Right ventricle myocardium inferior (tissue), 1 donor: ENCODE measurements around the gene POLR2B. TPM values are rescaled to one million over a fixed set of nuclear protein-coding genes. Genes with fewer than 3 reads are reported as not detected.

Source experiments
- ATAC-seq: fragments of 200-7000 bp; cut with Tn5 transposase; one replicate; pipeline ENCODE4 v1.9.1; 2020; ENCODE audit warnings: mild to moderate bottlenecking, moderate library complexity
- DNase-seq: peaks from one replicate; pipeline ENCODE4 v3.0.0; 2021; ENCODE audit errors: missing footprints
- intact Hi-C: fragments of 100-400 bp; cut with DNase I; formaldehyde crosslinking; loops from one replicate; pipeline ENCODE4 v1.11.0; 2022
- total RNA-seq: library from RNA; stranded (reverse); fragmentation: NEBNext Ultra II Directional; extraction: Animal tissue kit (Norgen Biotek cat#: 25700); gene quantifications from one replicate; pipeline ENCODE4 v1.2.1, GENCODE V29; 2021
- donor health status: DM: no; HTN: yes; CAD: no; lungs with severe emphysema.

Gene POLR2B
- total RNA-seq, 1 donor from 2014 or later = 69.1 TPM

DNA sequence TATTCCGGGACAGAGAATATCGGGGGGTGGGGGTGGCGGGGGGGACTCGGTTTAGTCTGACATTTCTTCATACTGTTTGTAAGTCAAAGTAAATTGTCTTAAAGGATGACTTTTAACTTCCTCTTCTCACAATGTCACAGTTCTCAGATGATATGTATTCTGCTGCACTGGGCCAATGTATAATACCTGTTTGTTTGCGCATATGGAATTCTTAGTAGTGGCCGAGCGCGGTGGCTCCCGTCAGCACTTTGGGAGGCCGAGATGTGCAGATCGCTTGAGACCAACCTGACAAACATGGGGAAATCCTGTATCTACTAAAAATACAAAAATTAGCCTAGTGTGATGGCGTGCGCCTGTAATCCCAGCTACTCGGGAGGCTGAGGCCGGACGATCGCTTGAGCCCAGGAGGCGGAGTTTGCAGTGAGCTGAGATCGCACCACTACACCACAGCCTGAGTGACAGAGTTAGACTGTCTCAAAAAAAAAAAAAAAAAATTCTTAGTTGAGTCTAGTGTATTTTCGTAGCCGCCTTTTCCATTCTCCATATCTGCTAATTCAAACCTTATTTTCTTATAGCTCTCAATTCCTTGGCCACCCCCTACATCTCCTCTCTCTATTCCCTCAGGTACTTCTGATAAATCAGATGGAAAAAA, 851 bp downstream of the POLR2B start:
- DNase-seq = no peak
- intact Hi-C loops = loop anchor here (5.0 kb wide), 1 partner anchor 123 kb away; no protein-coding TSS in a partner anchor

DNA sequence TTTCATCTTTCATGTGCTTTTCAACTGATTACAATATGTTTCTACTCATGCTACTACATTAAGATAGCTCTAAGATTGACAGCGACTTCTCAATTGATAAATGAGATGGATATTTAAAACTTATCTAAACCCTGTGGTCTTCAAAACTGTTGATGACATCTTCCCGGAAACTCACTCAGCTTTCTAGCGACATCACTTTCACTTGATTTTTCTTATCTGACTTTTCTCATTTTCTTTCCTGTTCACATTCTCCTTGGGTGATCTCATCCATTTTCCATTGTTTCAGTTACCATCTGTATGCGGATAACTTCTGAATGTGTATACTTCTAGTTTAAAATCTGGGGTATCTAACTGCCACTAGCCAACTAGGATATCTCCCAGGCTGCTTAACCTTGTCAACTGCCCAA, 3.1 kb downstream of the POLR2B start:
- intact Hi-C loops = no loop called here
- DNase-seq (no peak), ATAC-seq (no peak)

More for the DNA sequence above, 851 bp downstream of the POLR2B start:
- no peak for ATAC-seq

DNA sequence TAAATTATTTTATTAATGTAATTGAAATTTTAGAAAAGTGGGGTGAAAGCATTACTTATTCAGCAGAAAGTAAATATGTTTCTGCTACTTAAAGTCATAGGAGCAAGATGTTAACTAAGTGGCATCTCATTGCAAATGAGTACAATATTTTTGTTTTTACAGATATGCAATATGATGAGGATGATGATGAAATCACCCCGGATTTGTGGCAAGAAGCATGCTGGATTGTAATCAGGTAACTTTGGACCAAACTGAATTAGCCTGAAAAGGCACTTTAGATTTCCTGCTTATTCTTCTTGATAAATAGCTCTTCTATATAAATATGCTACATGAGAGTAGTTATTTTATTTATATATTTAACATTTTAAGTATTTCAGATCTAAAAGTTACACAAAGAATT, 7.5 kb downstream of the POLR2B start:
- intact Hi-C loops = no loop called here
- no peak for ATAC-seq
- no peak for DNase-seq

DNA sequence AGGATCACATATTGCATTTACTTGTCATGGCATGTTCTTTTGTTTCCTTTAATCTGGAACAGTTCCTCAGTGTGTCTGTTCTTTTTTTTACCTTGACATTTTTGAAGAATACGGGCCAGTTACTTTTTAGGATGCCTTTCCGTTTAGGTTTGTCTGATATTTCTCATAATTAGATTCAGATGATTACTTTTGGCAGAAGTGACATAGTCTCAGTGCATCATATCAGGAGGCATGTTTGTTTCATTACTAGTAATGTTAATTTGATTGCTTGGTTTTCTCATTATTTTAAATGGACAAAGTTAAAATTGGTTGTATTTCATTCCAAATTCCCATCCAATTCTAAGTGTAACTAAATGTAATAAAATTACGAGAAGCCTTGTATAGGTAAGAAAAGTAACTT, 8.3 kb downstream of the POLR2B start:
- intact Hi-C loops = no loop called here
- DNase-seq (no peak), ATAC-seq (no peak)

DNA sequence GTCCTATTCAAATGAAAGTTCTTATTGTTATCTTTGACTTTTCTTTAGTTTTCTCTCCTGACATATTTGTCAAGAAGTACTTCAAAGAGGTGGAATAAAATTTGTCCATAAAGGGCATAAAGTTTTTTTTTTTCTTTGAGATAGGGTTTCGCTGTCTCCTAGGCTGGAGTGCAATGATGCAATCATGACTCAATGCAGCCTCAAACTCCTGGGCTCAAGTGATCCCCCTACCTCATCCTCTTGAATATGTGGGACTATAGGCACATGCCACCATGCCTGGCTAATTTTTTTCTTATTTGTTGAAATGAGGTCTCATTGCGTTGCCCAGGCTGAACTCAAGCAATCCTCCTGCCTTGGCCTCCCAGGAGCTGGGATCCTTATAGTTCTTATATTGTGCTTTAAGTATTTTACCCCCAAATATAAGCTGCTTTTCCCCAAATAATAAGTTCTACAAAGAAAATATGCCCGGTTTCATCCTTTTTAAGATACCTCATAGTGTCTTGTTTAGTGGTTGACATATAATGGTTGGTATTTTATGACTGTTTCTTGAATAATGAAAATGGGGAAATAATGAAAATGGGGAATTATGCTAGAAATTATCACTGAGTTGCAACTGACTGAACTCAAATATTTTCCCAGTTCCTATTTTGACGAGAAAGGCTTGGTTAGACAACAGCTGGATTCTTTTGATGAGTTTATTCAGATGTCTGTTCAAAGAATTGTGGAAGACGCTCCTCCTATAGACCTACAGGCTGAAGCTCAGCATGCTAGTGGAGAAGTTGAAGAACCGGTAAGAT, 11.6 kb downstream of the POLR2B start:
- no peak for DNase-seq
- ATAC-seq = no peak
- intact Hi-C loops = no loop called here

DNA sequence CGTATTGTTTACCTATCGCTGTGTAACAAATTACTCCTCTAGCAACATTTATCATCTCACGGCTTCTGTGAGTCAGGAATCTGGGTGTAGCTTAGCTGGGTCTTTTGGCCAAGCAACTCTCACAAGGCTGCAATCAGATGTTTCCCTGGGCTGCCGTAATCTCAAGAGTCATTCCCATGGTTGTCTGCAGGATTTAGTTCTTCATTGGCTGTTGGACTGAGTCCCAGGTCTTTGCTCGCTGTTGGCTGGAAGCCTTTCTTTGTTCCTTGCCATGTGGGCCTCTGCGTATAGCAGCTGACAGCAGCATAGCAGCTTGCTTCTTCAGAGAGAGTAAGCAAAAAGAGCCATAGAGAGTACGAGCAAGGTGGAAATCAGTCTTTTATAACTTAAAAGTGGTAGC, 16.8 kb downstream of the POLR2B start:
- intact Hi-C loops = no loop called here
- DNase-seq (peak; percentile 76), ATAC-seq (peak; percentile 96)

DNA sequence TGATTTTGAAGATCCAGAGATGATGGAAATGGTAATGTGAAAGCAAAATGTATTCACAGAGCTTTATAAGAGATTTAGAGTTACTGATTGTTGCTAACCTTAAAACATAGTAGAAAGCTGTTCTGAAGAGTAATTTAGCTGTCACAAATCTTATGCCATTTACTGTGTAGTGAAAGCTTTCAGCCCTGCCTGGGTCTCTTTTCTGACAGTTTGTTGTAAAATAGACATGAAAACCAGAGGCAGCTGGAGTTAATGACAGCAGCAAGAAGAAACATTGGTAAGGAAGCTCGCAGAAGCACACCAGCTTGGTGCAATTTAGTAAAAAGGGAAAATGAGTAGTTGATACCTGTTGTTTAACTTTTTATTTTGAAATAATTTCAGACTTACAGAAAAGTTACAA, 21.1 kb downstream of the POLR2B start:
- ATAC-seq = no peak
- no peak for DNase-seq
- intact Hi-C loops = no loop called here

DNA sequence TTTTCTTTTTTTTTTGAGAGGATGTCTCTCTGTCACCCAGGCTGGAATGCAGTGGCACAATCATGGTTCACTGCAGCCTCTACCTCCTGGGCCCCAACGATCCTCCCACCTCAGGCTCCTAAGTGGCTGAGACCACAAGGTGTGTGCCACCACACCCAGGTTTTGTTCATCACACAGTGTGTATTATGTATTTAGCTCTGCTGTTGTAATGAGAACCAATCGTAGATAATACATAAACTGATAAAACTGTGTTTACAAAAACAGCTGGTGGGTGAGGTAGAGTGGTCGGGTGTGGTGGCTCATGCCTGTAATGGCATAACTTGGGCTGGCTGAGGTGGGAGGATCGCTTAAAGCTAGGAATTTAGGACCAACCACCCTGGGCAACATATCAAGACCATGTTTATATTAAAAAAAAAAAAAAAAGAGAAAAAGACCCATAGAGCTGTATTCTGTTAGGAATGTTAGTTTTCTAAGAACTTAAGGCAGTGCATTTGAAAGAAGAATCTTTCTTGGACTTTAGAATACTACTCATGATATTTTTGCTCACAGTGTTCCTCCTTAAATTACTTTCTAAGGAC, 34.9 kb downstream of the POLR2B start:
- intact Hi-C loops = no loop called here
- ATAC-seq (no peak), DNase-seq (no peak)

DNA sequence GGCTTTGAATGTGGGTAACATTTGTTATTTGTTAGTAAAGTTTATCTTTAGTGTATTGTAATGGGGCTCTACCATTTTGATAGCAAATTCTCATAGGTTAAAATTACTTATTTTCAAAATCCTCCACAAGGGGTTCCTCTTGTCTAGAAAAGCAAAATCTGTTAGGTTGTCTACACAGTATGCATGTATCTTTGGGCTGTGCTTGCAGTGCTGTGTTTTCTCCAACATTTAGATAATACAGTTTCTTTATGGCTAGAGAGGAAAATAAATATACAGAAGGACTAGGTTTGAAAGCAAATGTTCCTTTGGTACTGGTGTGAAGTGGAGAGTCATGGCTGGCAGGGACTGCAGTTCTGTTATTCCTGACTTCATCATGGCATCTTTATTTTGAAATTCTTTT, 40.3 kb downstream of the POLR2B start:
- ATAC-seq (no peak), DNase-seq (no peak)
- intact Hi-C loops = no loop called here

DNA sequence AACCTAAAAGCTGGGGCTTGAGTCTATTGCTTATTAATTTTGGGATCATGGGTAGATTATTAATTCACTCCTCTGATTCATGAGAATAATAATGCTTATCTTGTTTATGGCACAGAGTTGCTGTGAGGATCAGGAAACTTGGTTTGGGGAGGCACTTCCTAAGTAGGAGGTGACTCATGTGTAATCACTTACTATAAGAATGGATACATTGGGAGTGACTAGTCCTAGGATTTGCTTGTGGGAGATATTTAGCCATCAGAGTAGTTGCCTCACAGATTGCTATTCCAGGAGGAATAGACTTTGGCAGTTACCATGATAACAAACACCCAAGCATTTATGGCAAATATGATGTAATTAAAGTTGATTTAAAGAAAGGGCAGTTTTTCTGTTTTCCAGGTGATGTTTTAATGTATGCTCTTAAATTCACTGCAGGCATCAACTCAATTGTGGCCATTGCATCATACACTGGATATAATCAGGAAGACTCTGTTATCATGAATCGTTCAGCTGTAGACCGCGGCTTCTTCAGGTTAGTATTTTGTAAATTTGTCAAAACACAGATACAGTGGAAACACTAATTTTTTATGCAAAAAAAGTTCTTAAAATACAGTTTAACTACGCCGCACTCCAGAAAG, 41.9 kb downstream of the POLR2B start:
- DNase-seq = no peak
- intact Hi-C loops = no loop called here
- ATAC-seq = no peak

DNA sequence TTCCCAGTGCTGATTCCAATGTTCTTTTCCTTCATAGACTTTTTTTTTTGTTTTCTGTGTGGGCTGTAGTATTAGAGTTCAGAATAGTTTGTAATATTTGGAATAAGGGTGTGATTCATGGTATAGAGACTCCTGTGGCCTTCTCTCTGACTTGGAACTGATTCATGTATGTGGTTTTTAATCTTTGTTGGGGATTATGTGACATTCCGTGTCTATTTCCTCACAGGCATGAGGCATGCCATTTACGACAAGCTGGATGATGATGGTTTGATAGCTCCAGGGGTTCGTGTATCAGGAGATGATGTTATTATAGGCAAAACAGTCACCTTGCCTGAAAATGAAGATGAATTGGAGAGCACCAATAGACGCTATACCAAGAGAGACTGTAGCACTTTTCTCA, 44.4 kb downstream of the POLR2B start:
- DNase-seq (no peak), ATAC-seq (no peak)
- intact Hi-C loops = no loop called here

DNA sequence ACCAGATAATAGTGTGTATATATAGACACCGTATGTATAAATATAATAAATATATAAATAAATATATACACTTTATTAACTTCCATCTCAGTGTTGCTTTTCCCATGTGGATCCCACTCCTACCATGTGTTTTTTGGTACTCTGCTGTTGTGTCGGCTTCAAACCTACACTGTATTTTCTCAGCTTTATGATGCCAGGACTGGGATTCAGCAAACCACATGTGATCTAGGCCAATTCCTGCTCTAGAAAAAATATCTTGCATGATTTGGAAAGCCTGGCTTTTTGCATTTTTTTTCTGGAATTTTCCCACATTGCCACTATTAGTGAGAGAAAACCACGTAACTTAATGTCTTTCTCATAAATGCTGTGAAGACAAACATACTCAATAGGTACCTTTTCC, 55.8 kb downstream of the POLR2B start:
- ATAC-seq (no peak), DNase-seq (no peak)
- intact Hi-C loops = no loop called here

DNA sequence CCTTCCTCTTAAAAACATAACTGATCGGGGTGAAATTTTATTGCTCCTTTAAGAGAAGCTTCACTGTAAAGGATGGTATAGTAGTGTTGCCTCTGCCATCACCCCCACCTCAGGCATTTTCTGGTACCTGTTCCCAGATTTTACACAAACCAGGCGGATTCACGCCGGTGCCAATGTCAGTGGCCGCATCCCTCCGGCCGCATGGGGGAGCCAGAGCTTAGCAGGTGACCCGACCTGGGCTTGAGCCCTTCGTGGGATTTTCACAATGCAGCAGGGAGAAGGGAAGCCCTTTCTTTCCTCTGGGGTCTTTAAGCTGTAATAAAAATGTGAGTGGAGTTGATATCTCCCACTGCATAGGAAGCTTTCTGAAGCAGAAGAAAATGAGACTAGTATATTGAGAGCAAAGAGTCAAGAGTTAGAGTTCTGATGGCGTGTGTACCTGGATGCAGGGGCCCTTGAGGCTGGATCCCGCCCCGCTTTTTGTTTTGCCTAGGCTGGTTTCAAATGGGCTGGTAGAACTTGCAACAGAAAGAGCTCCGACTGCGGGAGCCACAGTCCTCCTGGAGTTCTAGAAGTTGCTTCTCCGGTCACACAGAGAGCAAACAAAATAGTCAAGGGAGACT, 59.4 kb downstream of the POLR2B start:
- DNase-seq (peak; percentile 84), ATAC-seq (peak; percentile 51)
- intact Hi-C loops = loop anchor here (2.0 kb wide), 1 partner anchor 121 kb away; no protein-coding TSS in a partner anchor

DNA sequence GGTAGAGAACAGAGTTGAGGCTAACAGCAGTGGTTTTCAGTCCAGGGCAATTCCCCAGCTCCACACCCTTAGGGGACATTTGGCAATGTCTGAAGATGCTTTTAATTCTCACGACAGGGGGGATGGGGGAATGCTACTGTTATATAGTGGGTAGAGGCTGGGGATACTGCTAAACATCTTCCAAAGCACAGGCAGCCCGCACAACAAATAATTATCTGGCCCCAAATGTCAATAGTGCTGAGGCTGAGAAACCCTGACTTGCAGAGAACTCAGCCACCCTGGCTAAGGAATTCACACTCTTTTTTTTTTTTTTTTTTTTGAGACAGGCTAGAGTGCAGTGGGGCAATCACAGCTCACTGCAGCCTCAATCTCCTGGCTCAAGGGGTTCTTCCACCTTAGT, 60.6 kb downstream of the POLR2B start:
- no peak for ATAC-seq
- intact Hi-C loops = loop anchor here (2.0 kb wide), 1 partner anchor 119 kb away; no protein-coding TSS in a partner anchor
- no peak for DNase-seq

DNA sequence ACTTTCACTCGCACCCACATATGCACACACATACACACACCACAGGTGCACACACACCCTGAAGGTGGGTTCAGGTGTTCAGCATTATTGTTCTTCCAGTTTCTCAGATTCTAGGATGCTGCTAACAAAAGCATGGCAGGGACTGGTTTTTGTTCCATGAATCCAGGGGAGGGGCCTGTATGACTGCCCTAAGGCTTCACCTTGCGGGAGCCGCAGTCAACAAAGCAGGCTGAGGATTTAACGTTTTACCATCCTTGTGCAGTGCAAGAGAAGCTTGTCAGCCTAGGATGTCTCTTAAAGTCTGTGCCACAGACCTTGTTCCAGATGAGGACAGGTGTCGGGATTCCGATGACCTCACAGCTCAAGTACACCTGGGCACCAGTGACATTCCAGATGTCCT, 61.8 kb downstream of the POLR2B start:
- intact Hi-C loops = no loop called here
- no peak for DNase-seq
- ATAC-seq = no peak

DNA sequence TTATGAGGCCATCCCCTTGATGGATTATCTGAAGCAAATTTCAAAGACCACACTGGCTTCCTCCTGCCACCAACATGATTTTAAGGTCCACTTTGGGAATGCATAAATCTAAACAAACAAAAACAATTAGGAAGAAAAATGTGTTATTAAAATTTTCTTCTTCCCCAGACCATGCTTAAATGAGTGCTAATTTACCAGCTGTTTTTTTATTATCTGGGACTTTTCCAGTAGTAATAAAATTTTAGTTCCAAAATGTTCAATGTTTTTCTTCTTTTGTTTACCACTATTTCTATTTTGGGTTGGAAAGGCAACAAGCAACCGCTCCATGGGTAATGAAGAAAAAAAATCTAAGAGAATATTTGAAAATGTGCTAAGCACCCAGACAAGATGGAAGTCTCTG, 62.3 kb downstream of the POLR2B start:
- DNase-seq = no peak
- no peak for ATAC-seq
- intact Hi-C loops = no loop called here

DNA sequence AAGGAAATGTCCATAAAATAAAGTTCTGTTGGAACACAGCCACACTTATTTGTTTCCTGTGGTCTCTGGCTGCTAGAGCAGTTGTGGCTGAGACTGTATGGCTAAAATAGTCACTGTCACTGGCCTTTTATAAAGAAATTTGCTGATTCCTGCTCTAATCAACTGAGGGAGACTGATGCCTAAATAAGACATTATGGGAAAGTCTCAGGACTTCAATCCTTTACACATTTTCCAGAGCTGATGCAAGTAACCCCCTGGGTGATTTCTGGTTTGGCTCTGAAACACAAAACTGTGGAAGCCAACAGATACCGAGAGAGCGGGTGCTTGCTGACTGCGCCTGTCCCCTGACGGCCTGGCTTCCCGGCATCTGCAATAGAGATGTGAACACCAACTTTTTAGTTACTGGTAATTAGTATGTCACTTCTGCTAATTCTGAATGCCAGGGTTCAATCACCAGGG, 64.0 kb downstream of the POLR2B start:
- DNase-seq = peak; percentile 78
- peak; percentile 72 for ATAC-seq
- intact Hi-C loops = loop anchor here (2.0 kb wide), 1 partner anchor 68 kb away; the partner anchor contains the start of gene IGFBP7

DNA sequence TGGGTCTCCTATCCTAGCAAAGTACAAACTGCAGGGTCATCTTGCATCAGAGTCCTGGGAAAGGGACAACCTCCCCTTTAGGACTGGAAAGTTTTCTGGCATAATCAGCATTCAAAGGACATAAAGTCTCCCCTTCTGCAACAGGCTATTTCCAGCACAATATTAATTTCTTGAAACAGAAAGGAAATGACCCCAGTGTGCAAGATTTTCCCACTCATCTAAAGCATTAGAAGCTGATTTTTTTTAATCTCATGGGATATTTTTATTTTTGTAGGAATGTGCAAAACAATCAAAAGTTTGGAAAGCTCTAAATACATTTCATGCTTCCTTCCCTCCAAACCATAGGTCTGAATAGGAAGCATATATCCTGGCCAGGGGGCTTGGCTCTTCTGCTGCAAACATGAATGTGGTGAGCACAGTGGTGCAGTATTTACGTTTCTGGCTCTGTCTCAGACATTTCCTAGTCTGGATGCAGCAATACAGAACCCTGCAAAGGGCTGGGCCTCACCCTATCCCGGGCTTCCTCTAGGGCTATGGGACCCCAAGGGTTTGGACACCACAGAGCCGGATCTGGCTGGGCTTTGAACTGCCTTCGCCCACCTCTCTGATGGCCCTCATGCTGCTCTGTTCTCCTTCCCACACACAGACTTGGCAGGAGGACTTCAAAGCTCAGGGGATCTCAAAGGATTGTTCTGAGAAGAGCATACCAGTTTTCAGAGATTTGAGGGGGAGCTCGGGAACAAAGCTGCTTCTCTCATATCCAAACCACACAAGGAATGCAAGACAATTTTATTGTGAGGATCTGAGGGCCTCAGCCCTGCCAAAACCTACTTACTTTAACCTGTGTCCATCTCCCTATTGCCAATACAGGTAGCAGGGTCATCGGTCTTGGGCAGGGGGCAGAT, 64.9 kb downstream of the POLR2B start:
- DNase-seq (no peak), ATAC-seq (peak; percentile 71)
- intact Hi-C loops = loop anchor here (2.0 kb wide), 1 partner anchor 67 kb away; the partner anchor contains the start of gene IGFBP7
